ENCODE results near the gene GRIPAP1. TPM values are rescaled to one million over a fixed set of nuclear protein-coding genes. Genes with fewer than 3 reads are reported as not detected.

The GRIPAP1 gene
- total RNA-seq, 1 experiment from 2014 or later: 33.1 TPM

DNA sequence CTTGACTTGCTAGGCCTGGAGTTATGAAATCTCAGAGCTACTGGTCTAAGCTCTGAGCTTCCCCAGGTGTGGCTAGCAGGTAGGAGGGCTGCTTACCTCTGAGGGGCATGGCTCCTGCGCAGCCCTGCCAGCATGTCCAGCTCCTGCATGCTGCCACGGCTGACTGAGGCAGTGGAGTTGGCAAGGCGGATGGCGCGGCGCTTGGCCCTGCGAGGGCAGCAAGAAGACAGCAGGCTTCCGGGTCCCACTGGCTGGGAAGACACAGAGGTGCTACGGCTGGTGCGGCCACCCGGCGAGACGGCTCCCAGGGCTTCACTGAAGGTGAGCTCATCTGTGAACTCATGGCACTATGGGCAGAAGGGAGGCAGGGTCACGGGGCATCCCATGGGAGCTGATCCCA lies 36.1 kb downstream of the GRIPAP1 start:
- DNase-seq (ENCODE audit: extremely low read depth, low read depth): no peak

DNA sequence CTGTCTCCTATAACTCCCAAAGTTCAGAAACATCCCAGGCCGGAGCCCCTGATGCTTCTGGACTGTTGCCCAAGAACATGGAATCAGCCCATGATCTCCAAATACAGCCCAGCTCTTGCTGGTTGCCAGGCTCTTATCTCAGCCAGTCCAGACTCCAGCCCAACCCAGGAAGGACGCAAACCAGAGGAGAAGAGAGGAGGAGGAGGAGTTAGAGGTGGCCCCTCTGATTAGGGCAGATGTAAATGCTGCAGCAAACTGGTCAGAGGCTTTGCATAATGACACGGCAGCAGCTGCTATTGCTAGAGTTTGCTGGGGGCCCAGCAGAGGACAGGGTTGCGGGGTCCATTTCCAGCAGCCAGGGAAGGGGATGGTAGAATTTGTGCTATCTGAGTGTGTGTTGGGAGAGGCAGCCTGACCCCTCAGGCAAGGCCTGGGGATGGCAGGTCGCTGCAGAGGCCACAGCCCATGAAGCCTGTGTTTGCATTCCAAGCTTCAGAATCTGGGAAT lies 40.4 kb downstream of the GRIPAP1 start:
- DNase-seq (ENCODE audit: extremely low read depth, low read depth): no peak

DNA sequence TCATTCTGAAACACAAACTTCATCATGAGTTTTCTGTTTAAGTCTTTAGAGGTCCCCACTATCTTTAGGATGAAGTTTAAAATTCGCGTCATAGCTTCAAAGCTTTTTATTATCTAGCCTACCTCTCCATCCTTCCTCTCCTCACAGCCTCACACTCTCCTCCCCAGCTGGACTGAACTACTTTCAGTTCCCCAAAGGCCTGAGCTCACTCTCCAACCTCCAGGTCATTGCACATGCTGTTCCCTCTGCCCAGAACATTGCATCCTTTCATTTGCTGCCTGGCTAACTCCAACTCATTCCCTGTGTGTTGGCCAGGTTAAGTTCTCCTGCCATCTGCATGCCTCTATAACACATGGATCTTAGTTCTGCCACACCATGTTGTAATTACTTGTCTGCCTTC lies 41.8 kb downstream of the GRIPAP1 start:
- no peak for DNase-seq (ENCODE audit: extremely low read depth, low read depth)

DNA sequence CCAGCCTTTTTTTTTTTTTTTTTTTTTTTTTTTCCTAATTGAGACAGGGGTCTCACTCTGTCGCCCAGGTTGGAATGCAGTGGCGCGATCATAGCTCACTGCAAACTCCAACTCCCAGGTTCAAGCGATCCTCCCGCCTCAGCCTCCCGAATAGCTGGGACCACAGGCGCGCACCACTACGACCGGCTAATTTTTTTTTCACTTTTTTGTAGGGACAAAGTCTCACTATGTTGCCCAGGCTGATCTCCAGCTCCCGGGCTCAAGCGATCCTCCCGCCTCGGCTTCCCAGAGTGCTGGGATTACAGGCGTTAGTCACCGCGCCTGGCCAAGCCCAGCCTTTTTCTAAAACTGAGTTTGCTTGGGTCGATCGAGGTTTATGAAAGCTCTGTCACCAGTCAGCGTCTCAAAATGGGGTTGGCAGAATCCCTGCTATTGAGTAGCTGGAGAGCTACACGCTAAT lies 43.4 kb downstream of the GRIPAP1 start:
- no peak for DNase-seq (ENCODE audit: extremely low read depth, low read depth)

DNA sequence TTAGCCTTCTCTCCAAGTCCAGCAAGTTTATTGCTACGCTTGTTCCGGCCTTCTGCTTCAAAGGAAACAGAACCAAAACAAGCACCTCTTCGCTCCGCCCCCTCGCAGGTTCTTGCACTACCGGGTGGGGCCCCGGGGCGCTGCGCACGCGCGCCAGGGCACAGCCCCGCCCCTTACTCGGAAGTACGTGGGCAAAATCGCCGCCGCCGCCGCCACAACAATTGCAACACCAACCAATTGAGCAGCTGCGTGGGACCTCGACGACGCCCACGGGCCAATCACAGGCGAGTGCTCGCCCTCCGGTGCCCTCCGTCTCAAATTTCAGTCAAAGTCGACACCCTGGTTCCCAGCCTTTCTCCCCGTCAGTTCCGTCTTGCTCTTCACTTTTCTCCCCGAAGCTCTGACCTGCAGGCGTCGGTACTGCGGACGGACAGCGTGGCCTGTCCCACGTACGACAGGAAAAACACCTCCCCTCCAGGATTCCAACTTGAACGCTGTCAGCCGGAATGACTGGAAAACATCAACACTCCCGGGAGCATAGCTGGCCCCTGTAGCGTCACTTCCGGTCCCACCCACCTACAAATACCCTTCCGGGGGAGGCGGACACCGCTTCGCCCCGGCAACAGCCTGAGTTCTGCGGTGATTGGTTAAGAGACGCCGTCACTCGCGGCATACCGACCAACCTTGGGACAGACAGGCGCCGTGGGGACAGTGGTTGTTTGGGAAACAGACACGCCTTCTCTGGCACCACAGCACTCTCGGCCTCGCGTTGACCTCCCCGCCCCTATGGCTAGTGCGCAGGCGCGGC lies 44.0 kb downstream of the GRIPAP1 start:
- peak; percentile 98 for DNase-seq (ENCODE audit: extremely low read depth, low read depth)

DNA sequence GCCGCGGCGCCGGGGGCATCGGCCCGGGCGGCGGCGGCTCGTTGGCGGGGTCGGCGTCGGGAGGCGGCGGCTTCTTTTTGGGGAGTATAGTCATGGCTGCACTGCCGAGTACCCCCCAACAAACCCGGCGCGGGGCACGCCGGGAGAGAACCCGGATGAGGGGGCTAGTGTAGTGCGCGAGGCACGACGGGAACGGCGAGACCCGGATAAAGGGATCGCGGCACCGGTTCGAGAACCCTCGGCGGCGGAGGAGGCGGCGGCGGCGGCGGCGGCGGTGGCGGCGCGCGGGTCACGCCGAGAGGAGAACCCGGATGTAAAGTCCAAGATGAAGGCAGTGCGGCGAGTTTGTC lies 44.6 kb downstream of the GRIPAP1 start, which contains the start of gene OTUD5:
OTUD5 (minus strand) TSS at position 131 of the 350 bp plus-strand sequence; CDS start at position 94, 37 bp downstream.
- no peak for DNase-seq (ENCODE audit: extremely low read depth, low read depth)

DNA sequence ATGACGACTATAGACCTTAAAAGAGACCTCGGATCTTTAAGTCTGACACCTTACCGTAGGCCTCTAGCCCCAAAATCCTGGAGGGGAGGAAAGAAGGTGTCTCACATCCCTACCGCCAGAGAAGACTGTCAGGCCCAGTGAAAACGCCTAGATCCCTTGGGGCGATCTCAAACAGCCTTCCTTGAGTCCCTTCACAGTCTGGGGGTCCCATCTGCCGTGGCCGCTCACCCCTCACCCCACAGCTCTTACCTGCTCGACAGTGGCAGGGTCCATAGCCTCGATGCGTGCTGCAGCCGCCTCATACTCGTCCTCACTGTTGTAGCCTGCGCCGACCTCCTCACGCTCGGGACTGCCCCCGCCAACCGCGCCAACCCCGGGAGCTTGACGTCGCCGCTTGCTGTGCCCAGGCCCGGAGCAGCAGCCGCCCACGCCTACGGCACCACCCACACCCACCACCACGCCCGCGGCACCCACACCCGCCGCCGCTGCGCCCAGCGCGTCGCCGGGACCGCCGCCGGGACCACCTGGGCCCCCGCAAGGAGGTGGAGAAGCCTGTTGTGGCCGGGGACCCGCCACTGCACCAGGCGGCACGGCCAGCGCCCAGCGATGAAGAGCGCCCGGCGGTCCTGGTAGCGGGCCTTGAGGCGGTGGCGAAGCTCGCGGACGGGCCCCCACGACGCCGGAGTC lies 45.2 kb downstream of the GRIPAP1 start:
- no peak for DNase-seq (ENCODE audit: extremely low read depth, low read depth)

DNA sequence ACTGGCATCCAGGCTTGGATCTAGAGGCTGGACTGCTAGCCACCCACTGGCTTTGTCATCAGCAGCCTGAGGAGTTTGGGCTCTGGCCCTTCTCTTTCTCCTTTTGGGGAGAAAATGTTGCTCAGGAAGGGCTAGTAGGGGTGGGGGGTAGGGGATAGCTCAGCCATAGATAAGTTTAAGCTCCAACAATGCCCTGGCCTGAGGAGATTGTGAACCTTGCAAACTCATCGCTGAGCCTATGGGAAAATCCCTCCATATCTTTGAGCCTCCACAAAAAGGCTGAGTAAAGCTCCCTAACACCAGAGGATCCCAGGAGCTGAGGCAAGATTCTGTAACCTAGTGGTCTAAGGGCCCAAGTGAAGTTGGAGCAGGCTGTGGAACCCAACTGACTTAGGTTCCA lies 53.5 kb downstream of the GRIPAP1 start:
- no peak for DNase-seq (ENCODE audit: extremely low read depth, low read depth)

DNA sequence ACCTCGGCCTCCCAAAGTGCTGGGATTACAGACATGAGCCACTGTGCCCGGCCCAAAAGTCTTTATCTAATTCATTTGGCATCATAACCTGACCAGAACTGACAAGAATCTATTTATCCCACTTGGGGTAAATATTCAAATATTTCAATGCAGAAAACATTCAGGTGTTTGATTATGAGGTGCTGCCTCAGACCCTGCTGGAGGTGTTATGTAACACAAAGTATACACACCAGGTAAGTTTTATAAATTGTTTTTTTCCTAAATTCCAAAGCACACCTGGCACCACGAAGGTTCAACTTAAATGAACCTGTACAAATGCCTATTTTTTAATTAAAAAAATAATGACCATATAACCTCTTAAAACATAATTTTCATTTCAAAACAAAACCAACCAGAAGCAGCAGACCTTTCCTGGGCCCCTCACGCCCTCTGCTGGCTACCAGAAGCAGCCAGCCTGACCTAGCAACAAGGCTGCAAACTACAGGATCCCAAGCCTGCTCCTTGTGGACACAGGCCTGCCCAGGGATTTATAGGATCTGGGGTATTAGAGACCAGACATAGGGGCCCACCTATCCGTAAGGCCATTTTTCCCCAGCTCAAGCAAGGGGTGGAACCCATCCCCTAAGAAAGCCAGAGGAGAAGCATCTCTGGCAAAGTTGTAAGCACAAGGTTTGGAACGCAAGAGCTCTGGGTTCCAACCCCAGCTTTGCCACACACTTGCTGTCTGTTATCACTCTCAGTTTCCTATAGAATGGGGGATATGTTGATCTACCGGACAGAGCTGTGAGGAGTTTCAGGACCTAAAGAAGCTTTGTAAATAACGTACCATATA lies 56.3 kb downstream of the GRIPAP1 start:
- peak; percentile 45 for DNase-seq (ENCODE audit: extremely low read depth, low read depth)

DNA sequence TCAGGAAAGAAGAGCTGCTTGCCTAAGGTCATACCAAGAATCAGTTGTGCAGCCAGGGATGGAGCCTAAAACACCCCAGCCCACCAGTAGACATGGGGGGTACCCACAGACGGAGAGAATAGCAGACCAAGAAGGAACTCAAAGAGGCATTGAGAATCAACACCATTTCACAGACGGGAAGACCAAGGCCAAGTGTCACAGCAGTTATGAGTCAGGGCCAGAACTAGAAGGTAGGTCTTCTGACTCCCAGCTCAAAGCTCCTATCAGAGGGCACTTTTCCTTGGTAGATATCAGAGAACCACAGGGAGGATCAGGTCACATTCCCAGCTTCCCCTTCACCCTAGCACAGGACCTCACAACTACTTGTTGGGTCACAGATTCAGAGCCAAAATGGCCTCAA lies 59.2 kb downstream of the GRIPAP1 start:
- DNase-seq (ENCODE audit: extremely low read depth, low read depth): no peak

DNA sequence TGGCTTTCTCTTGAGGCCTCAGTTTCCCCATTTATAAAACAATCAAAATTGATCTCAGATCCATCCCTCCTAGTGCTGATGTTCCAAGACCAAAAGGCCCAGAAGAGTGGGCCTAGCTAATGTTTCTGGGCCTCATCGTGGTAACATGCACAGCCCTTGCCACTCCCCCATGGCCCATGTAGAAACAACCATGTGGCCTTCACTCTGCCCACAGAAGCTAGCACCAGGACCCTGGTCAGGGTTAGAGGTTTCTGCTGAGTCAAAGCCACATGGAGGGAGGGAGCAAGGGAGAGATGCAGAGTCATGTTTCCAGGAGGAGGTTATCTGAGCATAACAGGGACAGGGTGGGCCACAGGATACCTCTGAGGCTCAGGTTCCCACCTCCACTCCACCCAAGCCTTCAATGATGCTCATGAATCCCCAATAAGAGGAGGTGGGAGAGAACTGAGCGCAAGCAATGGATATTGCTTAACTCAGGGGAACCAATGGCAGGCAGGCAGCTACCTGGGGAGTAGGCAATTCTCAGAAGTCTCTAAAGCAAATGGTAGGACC lies 61.6 kb downstream of the GRIPAP1 start:
- DNase-seq (ENCODE audit: extremely low read depth, low read depth): no peak

DNA sequence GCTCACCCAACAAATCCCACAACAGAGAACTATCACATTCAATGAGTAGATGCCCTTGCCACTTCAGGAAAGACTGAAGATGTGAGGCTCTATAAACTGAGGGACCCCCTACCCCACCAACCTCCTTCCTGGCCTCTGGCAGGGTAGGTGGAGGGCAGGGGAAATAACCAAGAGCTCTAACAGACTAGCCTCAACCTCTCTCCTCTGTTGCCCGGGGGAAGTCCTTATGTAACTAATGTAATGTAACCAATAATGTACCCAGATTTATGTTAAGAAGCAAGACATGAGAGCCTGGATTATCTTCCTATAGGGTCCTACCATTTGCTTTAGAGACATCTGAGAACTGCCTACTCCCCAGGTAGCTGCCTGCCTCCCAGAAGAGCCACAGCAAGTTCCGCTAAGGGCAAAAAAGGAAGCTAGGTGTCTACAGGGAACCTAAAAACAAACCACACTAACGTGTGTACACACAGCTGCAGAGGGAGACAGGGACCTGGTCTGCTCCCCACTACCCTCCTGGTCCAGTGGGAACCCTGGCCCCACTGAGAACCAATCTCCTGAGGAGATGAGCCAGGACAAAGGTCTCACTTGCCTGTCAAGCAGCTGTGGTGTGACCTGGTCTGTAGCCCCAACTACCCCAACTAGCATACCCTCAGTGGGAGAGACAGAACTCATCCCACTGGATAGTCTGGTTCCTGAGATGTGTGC lies 62.4 kb downstream of the GRIPAP1 start:
- DNase-seq (ENCODE audit: extremely low read depth, low read depth): no peak

DNA sequence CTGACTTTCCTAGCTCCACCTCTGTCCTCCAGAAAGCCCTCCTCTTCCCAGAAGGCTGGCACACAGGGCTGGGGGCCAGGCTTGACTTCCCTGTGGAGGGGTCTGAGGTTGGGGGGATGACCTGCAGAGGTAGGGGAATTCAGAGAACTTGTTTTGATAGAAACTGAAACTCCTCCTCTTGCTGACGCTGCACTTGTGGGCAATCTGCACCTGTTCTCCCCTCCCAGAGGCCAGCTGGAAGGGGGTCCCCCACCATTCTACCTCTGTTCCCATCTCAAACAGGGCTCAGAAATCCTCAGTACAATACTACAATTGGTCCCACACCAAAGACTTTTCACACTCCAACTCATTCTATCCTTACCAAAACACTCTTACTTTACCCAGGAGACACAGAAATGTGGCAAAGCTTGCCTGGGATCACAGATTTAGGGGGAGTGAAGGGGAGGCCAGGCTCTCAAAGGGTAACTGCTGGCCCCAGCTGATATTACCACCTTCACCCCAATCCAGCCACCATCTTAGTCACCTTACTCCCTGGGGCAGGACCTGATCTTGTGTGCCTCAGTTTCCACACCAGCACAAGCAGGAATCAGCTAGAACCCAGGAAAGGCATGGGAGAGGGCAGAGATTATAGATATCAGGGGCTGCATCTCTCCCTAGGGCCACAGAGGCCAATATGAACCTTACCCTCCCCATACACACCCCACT lies 63.2 kb downstream of the GRIPAP1 start:
- no peak for DNase-seq (ENCODE audit: extremely low read depth, low read depth)

DNA sequence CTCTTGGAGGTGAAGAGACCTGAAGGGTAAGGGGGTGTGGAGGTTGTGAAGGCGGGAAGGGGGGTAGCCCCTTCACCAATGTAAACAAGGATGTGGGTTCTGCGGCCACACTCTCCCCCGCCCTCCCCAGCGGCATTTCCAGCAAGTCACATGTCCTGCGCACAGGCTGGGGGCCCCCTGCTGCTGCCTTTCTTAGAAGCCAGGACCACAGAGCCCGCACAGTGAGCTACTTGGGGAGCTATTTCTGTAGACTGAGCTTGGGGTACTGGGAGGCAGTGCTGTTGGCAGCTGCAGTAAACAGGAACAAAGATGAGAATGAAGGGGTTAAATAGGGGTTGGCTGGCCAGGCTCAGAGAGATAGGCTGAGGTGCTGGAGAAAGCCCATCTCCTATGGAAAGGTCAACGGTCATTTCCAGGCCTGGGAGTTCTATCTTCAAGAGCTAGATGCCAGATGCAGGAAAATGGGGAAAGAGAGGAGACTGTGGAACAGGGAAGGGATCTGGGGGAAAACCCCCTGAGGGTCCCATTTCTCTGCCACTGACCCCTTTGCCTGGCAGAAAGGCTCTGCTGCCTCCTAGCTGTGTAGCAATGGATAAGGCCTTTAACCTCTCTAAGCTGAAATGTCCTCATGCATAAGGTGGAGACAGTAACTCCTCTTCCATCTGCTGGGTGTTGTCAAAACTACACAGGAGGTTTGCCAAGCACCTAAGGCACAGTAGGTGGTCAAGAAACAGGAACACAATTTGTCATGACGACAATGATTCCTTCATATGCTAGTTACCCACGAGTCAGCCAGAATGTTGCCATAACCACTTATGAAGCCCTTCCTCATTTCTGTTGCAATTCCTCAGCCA lies 64.8 kb downstream of the GRIPAP1 start:
- DNase-seq (ENCODE audit: extremely low read depth, low read depth): no peak

DNA sequence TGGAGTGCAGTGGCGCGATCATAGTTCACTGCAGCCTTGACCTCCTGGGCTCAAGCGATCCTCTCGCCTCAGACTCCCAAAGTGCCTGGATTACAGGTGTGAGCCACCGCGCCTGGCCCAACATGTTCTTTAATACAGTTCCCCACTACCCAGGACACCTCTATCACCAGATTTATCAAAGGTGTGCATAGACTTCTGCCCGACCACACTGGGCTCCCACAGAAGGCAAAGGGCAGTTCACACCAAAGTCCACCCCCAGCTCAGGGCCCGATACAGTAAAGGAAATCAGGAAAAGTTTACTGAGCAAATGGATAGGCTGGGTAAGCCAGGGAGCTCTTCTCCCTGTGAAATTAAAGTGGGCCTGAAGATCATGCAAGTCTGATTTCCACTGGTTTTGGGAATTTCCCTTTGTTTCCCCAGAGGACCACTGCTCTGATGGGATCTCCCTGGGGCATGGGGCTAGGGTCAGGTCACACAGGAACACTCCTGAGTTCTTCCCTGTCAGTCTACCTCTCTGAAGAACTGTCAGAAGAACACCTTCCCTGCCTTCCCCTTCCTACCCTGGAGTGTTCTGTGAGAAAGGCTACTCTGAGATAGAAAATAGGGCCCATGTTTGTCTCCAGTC lies 65.5 kb downstream of the GRIPAP1 start:
- no peak for DNase-seq (ENCODE audit: extremely low read depth, low read depth)

DNA sequence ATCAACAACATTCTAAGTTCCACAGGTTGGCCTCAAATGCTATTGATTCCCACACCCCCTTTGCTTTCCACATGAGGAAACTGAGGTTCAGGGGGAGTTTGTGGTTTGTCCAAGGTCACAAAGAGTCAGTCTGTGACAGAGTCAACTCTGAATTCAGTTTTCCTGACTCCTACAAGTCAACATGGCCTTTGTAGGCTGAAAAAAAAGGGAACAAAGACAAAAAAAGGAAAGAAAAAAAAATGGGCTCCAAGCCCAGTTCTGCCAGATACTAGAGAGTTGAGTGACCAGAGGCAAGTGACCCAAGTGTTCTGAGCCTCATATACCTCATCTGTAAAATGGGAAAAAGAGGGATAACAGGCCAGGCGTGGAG lies 66.8 kb downstream of the GRIPAP1 start:
- no peak for DNase-seq (ENCODE audit: extremely low read depth, low read depth)

DNA sequence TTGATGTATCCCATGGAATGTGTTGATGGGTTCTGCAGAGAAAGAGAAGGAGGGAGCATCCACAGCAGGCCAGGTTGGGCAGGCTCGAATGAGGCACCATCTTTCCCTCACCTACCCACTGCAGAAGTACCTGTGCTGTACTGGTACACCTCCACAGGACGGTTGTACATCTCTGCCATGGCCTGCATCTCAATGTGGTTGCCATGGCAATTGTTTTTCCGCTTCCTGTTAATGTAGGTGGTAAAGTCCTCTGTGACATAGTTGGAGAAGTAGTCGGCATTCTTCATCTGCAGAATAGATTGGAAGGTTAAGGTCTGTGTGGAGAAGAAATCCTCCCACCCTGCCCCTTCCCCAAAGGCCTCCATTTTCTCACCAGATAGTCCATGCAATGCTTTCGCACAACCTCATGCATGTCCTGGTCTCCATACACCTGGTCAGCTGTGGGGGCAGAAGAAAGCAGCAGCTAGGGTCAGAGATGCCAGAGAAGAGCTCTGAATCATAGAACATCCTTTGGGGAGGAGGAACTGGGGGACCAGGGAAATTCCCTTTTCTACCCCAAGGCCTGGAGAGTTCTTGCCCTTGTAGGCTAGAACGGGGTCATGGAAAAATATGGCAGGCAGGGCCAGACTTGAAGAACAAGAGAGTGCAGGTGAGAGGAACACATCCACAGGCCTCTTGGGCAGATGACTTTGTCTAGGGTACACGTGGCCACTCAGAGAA lies 67.3 kb downstream of the GRIPAP1 start:
- no peak for DNase-seq (ENCODE audit: extremely low read depth, low read depth)

Data from NCI-H460 (cell line).